Endothelial cell (in vitro differentiated cells): Measurements from ENCODE around the gene HLCS. TPM values are rescaled to one million over a fixed set of nuclear protein-coding genes. Genes with fewer than 3 reads are reported as not detected.

Experiments
- DNase-seq: peaks from one replicate; pipeline ENCODE4 v3.0.0; 2021; ENCODE audit warnings: low spot score
- H3K27ac Mint-ChIP-seq: one replicate; pipeline ENCODE4 v1.8.0; 2021; ENCODE audit warnings: mixed read lengths, inconsistent platforms; ENCODE audit not compliant: unreplicated experiment
- H3K27me3 Mint-ChIP-seq: one replicate; pipeline ENCODE4 v1.8.0; 2021; ENCODE audit warnings: mild to moderate bottlenecking, moderate library complexity, mixed read lengths, inconsistent platforms; ENCODE audit not compliant: unreplicated experiment
- H3K36me3 Mint-ChIP-seq: one replicate; pipeline ENCODE4 v1.8.0; 2021; ENCODE audit warnings: mild to moderate bottlenecking, low read depth, mixed read lengths, inconsistent platforms; ENCODE audit not compliant: unreplicated experiment
- H3K4me1 Mint-ChIP-seq: one replicate; pipeline ENCODE4 v1.8.0; 2021; ENCODE audit warnings: mild to moderate bottlenecking, mixed read lengths, inconsistent platforms; ENCODE audit not compliant: unreplicated experiment
- H3K4me3 Mint-ChIP-seq: one replicate; pipeline ENCODE4 v1.8.0; 2021; ENCODE audit warnings: mild to moderate bottlenecking, mixed read lengths, inconsistent platforms; ENCODE audit not compliant: unreplicated experiment
- H3K9me3 Mint-ChIP-seq: one replicate; pipeline ENCODE4 v1.8.0; 2021; ENCODE audit warnings: mixed read lengths, inconsistent platforms; ENCODE audit not compliant: unreplicated experiment
- CTCF ChIP-seq: fragments of 200-600 bp; sonication (generic); IDR thresholded peaks from one replicate; pipeline ENCODE4 v1.5.0; 2021; ENCODE audit warnings: antibody characterized with exemption; ENCODE audit not compliant: unreplicated experiment
- total RNA-seq: library from RNA; stranded (reverse); fragmentation: NEBNext Ultra II Directional; extraction: Animal tissue kit (Norgen Biotek cat#: 25700); gene quantifications from one replicate; pipeline ENCODE4 v1.2.1, GENCODE V29; 2021; ENCODE audit not compliant: unreplicated experiment

Gene HLCS
- total RNA-seq, 1 donor from 2014 or later: 97.4 TPM

GRCh38 chr21:36890086-36890485 is 76.4 kb downstream of the HLCS start:
- no peak for DNase-seq
- H3K36me3 Mint-ChIP-seq: peaks cover 68% of the 10 kb centered on the region

GRCh38 chr21:36889401-36889800 is 77.1 kb downstream of the HLCS start:
- TF ChIP-seq CTCF: no peak

More at GRCh38 chr21:36890086-36890485, 76.4 kb downstream of the HLCS start:
- Mint-ChIP-seq H3K4me3 (no peak overlapping the region), H3K27ac (no peak overlapping the region), H3K9me3 (no peaks in the 10 kb centered on the region), H3K27me3 (peaks cover 6% of the 10 kb centered on the region), H3K4me1 (peaks cover 6% of the 10 kb centered on the region)
- no peak for TF ChIP-seq CTCF

GRCh38 chr21:36888466-36888865 is 78.0 kb downstream of the HLCS start:
- Mint-ChIP-seq H3K4me1 (peaks cover 4% of the 10 kb centered on the region), H3K27ac (no peak overlapping the region), H3K27me3 (peaks cover 6% of the 10 kb centered on the region), H3K4me3 (no peak overlapping the region), H3K9me3 (no peaks in the 10 kb centered on the region), H3K36me3 (peaks cover 70% of the 10 kb centered on the region)
- DNase-seq: no peak
- no peak for TF ChIP-seq CTCF

More at GRCh38 chr21:36889401-36889800, 77.1 kb downstream of the HLCS start:
- Mint-ChIP-seq H3K4me3 (no peak overlapping the region), H3K27ac (no peak overlapping the region), H3K9me3 (no peaks in the 10 kb centered on the region), H3K27me3 (peaks cover 6% of the 10 kb centered on the region), H3K36me3 (peaks cover 70% of the 10 kb centered on the region), H3K4me1 (peaks cover 6% of the 10 kb centered on the region)
- no peak for DNase-seq

GRCh38 chr21:36887963-36888362 is 78.5 kb downstream of the HLCS start:
- DNase-seq: no peak
- Mint-ChIP-seq H3K27ac (no peak overlapping the region), H3K27me3 (peaks cover 7% of the 10 kb centered on the region), H3K4me1 (peaks cover 4% of the 10 kb centered on the region), H3K4me3 (no peak overlapping the region), H3K36me3 (peaks cover 73% of the 10 kb centered on the region), H3K9me3 (no peaks in the 10 kb centered on the region)
- TF ChIP-seq CTCF: no peak

- peaks cover 3% of the 10 kb centered on the region for H3K27me3 Mint-ChIP-seq
- peak overlapping the region; percentile 79 for H3K4me3 Mint-ChIP-seq
- DNase-seq: no peak
- H3K36me3 Mint-ChIP-seq: peaks cover 58% of the 10 kb centered on the region
- no peaks in the 10 kb centered on the region for H3K9me3 Mint-ChIP-seq
- H3K27ac Mint-ChIP-seq: no peak overlapping the region
- no peaks in the 10 kb centered on the region for H3K4me1 Mint-ChIP-seq
- no peak for TF ChIP-seq CTCF
Measured at GRCh38 chr21:36883532-36884486, 82.7 kb downstream of the HLCS start.
